Tibial nerve (tissue), 4 donors: Measurements from ENCODE around the gene MDK. TPM values are rescaled to one million over a fixed set of nuclear protein-coding genes. Genes with fewer than 3 reads are reported as not detected.

Experiments
- DNase-seq, 2 donors: peaks; one replicate each; pipeline ENCODE4 v3.0.0-alpha.2; 2019; ENCODE audit warnings: low spot score in 2 of 2
- H3K27ac ChIP-seq, 4 donors: fragments of 200-600 bp; sonication (generic) in 3 of 4; one replicate each; pipeline ENCODE4 v1.5.1; 2017 to 2019; ENCODE audit warnings: mild to moderate bottlenecking in 1 of 4
- H3K27me3 ChIP-seq, 2 donors: fragments of 200-600 bp; sonication (generic) in 1 of 2; one replicate each; pipeline versions ENCODE4 v1.5.1 to v1.6.0; 2017 to 2019
- H3K36me3 ChIP-seq, 3 donors: fragments of 200-600 bp; sonication (generic); one replicate each; pipeline ENCODE4 v1.5.1; 2018 to 2019
- H3K4me1 ChIP-seq, 4 donors: fragments of 200-600 bp; sonication (generic) in 3 of 4; one replicate each; pipeline ENCODE4 v1.5.1; 2017 to 2019
- H3K4me3 ChIP-seq, 4 donors: fragments of 200-600 bp; sonication (generic) in 3 of 4; one replicate each; pipeline ENCODE4 v1.5.1; 2017 to 2019; ENCODE audit warnings: mild to moderate bottlenecking in 1 of 4, moderate library complexity in 1 of 4
- H3K9me3 ChIP-seq, 4 donors: fragments of 200-600 bp; sonication (generic) in 3 of 4; one replicate each; pipeline ENCODE4 v1.5.1; 2017 to 2019
- CTCF ChIP-seq, 5 experiments: fragments of 200-600 bp in 3 of 5; fragments of 450-650 bp in 2 of 5; sonication (generic) in 3 of 5; IDR thresholded peaks; one replicate each; pipeline ENCODE4 v1.5.1; 2016 to 2019; ENCODE audit warnings: antibody characterized with exemption in 5 of 5, mild to moderate bottlenecking in 3 of 5, moderate library complexity in 2 of 5
- EP300 ChIP-seq, 2 donors: sonication (generic); formaldehyde crosslinking; IDR thresholded peaks; one replicate each; pipeline ENCODE4 v1.6.1; 2017; ENCODE audit warnings: antibody characterized with exemption in 2 of 2, mild to moderate bottlenecking in 1 of 2
- POLR2A ChIP-seq, 2 donors: fragments of 450-650 bp; IDR thresholded peaks; one replicate each; pipeline ENCODE4 v1.6.1; 2017; ENCODE audit warnings: antibody characterized with exemption in 2 of 2, mild to moderate bottlenecking in 2 of 2, moderate library complexity in 2 of 2
- WGBS, 2 donors: methylation state at CpG; one replicate each; pipeline ENCODE4 v1.1.5; 2018; 5-methylcytosine and 5-hydroxymethylcytosine counted together
- total RNA-seq, 4 donors: library from RNA; depleted of rRNA; stranded (reverse); fragments of >200 nt; gene quantifications; one replicate each; pipeline ENCODE4 v1.1.0, GENCODE V29; 2016

Gene MDK
- total RNA-seq, 4 donors from 2014 or later, result 48.1 to 107 (median 57.3) TPM

GRCh38 chr11:46337626-46338345 is 43.7 kb upstream of the MDK start:
- Histone ChIP-seq H3K4me1 (peaks cover 0 to 24% (median 5%) of the 10 kb centered on the region in 4 donors), H3K27me3 (peaks cover 0 to 34% of the 10 kb centered on the region in 2 donors), H3K4me3 (no peak overlapping the region), H3K27ac (no peak overlapping the region), H3K36me3 (no peaks in the 10 kb centered on the region), H3K9me3 (no peaks in the 10 kb centered on the region)
- no peak for TF ChIP-seq EP300 (IDR thresholded peaks at IDR 0.05)
- no peak for TF ChIP-seq CTCF (IDR thresholded peaks at IDR 0.05)
- TF ChIP-seq POLR2A (IDR thresholded peaks at IDR 0.05), result no peak
- no peak for DNase-seq
- WGBS, 2 donors, result 90 to 93% methylated on average over 13 of the region's 13 CpGs

GRCh38 chr11:46338636-46338987 is 42.9 kb upstream of the MDK start:
- no peak for DNase-seq
- H3K9me3 ChIP-seq, result no peaks in the 10 kb centered on the region
- H3K4me1 ChIP-seq, result peaks cover 0 to 16% (median 0%) of the 10 kb centered on the region in 4 donors
- peak overlapping the region in 1 of 4 donors; percentile 26 for H3K27ac ChIP-seq
- peak overlapping the region in 1 of 4 donors; percentile 21 for H3K4me3 ChIP-seq
- H3K27me3 ChIP-seq, result peaks cover 0 to 26% of the 10 kb centered on the region in 2 donors
- WGBS, 2 donors, result 28 to 38% methylated on average over 9 of the region's 9 CpGs
- TF ChIP-seq EP300 (IDR thresholded peaks at IDR 0.05) (no peak), POLR2A (IDR thresholded peaks at IDR 0.05) (no peak), CTCF (IDR thresholded peaks at IDR 0.05) (no peak)
- H3K36me3 ChIP-seq, result no peaks in the 10 kb centered on the region

- peak overlapping the region in 1 of 4 donors; percentile 21 for H3K4me3 ChIP-seq
- 22 to 29% methylated on average over 16 of the region's 16 CpGs for WGBS, 2 donors
- peaks cover 0 to 14% (median 0%) of the 10 kb centered on the region in 4 donors for H3K4me1 ChIP-seq
- no peak for DNase-seq
- H3K36me3 ChIP-seq, result no peaks in the 10 kb centered on the region
- H3K27ac ChIP-seq, result peak overlapping the region in 1 of 4 donors; percentile 26
- H3K27me3 ChIP-seq, result peaks cover 0 to 21% of the 10 kb centered on the region in 2 donors
- no peak for TF ChIP-seq EP300 (IDR thresholded peaks at IDR 0.05)
- TF ChIP-seq CTCF (IDR thresholded peaks at IDR 0.05), result no peak
- no peaks in the 10 kb centered on the region for H3K9me3 ChIP-seq
Observed at GRCh38 chr11:46338988-46339666, 42.3 kb upstream of the MDK start.

GRCh38 chr11:46339816-46340215 is 41.7 kb upstream of the MDK start:
- H3K27ac ChIP-seq, result peak overlapping the region in 1 of 4 donors; percentile 26
- H3K4me3 ChIP-seq, result no peak overlapping the region
- TF ChIP-seq EP300 (IDR thresholded peaks at IDR 0.05) (no peak), CTCF (IDR thresholded peaks at IDR 0.05) (no peak), POLR2A (IDR thresholded peaks at IDR 0.05) (no peak)
- no peaks in the 10 kb centered on the region for H3K9me3 ChIP-seq
- H3K27me3 ChIP-seq, result peaks cover 0 to 14% of the 10 kb centered on the region in 2 donors
- no peak for DNase-seq
- 70 to 96% methylated on average over 2 of the region's 2 CpGs for WGBS, 2 donors
- no peaks in the 10 kb centered on the region for H3K36me3 ChIP-seq
- peaks cover 0 to 16% (median 0%) of the 10 kb centered on the region in 4 donors for H3K4me1 ChIP-seq

- H3K4me1 ChIP-seq, result peaks cover 0 to 19% (median 0%) of the 10 kb centered on the region in 4 donors
- no peak overlapping the region for H3K27ac ChIP-seq
- no peaks in the 10 kb centered on the region for H3K36me3 ChIP-seq
- no peaks in the 10 kb centered on the region for H3K9me3 ChIP-seq
- WGBS, 2 donors, result 93 to 95% methylated on average over 3 of the region's 3 CpGs
- no peak overlapping the region for H3K4me3 ChIP-seq
- H3K27me3 ChIP-seq, result peaks cover 0 to 6% of the 10 kb centered on the region in 2 donors
- DNase-seq, result no peak
- TF ChIP-seq CTCF (IDR thresholded peaks at IDR 0.05), result no peak
Observed at GRCh38 chr11:46341454-46341853, 40.0 kb upstream of the MDK start.
